Measurements from ENCODE around the gene HIGD1A. TPM values are rescaled to one million over a fixed set of nuclear protein-coding genes. Genes with fewer than 3 reads are reported as not detected.

Gene HIGD1A
- total and polyA plus RNA-seq, 2 of the 8 experiments (the other 6 are each of a cell fraction or from before 2014, with no cell fraction given): 67.3 to 95.4 TPM

DNA sequence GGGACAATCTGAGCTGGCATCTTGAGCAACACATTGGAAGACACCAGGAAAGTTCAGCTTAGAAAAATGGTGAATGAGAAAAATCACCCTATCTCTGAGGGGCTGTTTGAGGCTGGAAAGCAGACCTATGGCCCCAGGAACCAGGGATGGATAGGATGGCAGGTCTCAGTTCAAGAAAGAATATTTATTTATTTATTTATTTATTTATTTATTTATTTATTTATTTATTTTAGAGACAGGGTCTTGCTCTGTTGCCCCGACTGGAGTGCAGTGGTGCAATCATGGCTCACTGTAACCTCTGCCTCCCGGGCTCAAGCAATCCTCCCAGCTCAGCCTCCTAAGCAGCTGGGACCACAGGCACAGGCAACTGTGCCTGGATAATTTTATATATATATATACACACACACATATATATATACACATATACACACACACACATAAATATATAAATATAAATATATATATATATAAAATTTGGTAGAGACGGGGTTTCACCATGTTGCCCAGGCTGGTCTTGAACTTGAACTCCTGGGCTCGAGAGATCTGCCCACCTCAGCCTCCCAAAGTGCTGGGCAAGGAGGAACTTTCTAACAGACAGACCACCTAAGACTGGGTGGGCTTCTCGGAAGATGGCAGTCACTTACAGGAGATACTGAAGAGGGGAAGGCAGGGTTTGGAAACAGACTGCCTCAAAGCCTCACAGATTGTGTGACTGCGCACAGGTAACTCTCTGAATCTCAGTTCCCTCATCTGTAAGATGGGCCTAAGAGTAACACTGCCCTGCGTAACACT lies 60.9 kb downstream of the HIGD1A start (continued):
- TF ChIP-seq CHD7 (IDR thresholded peaks at IDR 0.05; ENCODE audit: insufficient replicate concordance, low read length) (no peak), JUND (IDR thresholded peaks at IDR 0.05; ENCODE audit: low read length) (no peak), KDM1A (IDR thresholded peaks at IDR 0.05; ENCODE audit: borderline replicate concordance, low read length) (no peak), RXRA (IDR thresholded peaks at IDR 0.05; ENCODE audit: insufficient read depth, low read depth, low read length) (no peak), SAP30 (IDR thresholded peaks at IDR 0.05; ENCODE audit: insufficient read depth, insufficient replicate concordance, low read length) (no peak), SP1 (IDR thresholded peaks at IDR 0.05; ENCODE audit: low read depth, low read length) (no peak)

All from H1 (cell line).